ENCODE measurements around the gene INPPL1. TPM values are rescaled to one million over a fixed set of nuclear protein-coding genes. Genes with fewer than 3 reads are reported as not detected.

The INPPL1 gene
- total and polyA plus RNA-seq, 2 experiments from 2014 or later = 156 to 182 TPM

DNA sequence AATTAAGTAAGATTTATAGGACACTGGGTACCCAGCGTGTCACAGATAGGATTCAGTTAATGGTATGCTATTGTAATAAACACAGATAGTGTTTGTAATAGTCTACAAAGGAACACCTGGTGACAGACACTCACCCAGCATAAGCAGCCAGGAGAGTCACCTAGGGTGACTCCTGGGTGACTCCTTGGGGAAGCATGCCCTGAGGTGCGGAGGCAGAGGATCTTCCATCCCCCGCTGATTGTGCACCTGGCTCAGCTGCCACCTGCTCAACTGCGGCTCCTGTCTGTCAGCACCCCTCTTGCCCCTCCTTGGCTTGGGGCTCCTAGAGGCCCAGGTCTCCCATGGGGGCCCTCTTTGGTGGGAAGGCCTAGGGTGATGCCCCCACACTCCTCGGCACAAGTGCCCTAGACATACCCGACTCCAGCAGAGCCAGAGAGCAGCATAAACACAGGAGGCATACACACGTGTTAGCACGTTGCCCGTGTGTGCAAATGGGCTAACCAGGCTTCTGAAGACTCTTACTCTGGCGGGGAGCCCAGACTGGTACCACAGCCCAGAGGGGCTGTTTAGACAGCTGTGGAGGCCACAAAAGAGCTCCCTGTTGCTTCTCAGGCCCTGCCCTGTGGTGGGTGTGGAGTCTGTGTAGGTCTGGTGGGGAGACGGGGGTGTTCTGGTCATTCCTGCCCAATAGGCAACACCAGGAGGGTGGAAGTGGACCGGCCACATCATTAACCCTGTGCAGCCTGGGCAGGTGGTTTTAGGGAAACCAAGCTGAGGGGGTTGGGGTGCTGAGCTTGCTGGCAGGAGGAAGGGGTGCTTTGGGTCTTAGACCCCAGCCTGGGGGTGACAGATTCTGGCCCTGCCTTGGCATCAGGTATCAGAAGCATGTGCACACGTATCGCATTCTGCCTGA is 3.0 kb downstream of the INPPL1 start:
- peaks cover 34% of the 10 kb centered on the region for H3K36me3 ChIP-seq
- H3K27me3 ChIP-seq = no peaks in the 10 kb centered on the region
- peaks cover 8% of the 10 kb centered on the region for H3K4me1 ChIP-seq (ENCODE audit: low read depth)
- TF ChIP-seq CTCF (IDR thresholded peaks at IDR 0.05; ENCODE audit: low read depth, low read length) = no peak
- H3K27ac ChIP-seq = no peak overlapping the region
- no peaks in the 10 kb centered on the region for H3K9me3 ChIP-seq (ENCODE audit: low read depth)
- no peak overlapping the region for H3K4me3 ChIP-seq
- no peak for DNase-seq (ENCODE audit: low read depth in 1 of 2, low spot score in 1 of 2)

DNA sequence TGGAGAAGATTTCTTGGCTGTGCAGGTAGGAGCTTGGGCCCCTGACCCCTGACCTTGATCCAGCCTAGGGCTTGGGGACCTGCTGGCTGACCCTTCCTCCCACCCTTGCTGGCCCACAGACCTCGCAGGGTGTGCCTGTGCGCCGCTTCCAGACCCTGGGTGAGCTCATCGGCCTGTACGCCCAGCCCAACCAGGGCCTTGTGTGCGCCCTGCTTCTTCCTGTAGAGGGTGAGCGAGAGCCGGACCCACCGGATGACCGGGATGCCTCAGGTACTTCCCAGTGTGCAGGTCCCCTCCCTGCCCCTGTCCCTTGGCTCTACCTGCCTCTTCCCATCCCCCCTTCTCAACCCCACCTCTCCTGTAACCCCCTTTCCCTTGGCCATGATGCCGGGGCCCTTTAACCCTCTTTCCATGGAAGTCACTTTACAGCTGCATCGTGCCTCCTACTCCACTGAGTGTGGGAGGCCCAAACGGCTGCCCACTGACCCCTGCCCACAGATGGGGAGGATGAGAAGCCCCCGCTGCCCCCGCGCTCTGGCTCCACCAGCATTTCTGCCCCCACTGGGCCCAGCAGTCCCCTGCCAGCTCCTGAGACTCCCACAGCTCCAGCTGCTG is 3.8 kb downstream of the INPPL1 start:
- peaks cover 41% of the 10 kb centered on the region for H3K36me3 ChIP-seq
- DNase-seq (ENCODE audit: low read depth in 1 of 2, low spot score in 1 of 2) = no peak
- H3K27me3 ChIP-seq = no peaks in the 10 kb centered on the region
- no peak overlapping the region for H3K27ac ChIP-seq
- H3K9me3 ChIP-seq (ENCODE audit: low read depth) = no peaks in the 10 kb centered on the region
- no peak overlapping the region for H3K4me3 ChIP-seq
- peaks cover 6% of the 10 kb centered on the region for H3K4me1 ChIP-seq (ENCODE audit: low read depth)
- peak; percentile 12 for TF ChIP-seq CTCF (IDR thresholded peaks at IDR 0.05; ENCODE audit: low read depth, low read length)

DNA sequence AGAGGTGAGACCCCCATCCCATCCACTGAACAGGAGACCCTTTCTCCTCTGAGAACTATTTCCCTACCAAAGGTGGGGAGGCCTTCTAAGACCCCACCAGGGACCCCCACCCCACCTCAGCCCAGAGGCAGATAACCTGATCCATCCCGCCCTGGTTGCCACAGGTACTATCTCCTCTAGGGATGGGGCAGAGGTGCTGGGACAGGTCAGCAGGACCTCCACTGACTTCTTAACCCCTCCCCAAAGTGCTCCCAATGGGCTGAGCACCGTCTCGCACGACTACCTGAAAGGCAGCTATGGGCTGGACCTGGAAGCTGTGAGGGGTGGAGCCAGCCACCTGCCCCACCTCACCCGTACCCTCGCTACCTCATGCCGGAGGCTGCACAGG is 4.3 kb downstream of the INPPL1 start:
- Histone ChIP-seq H3K4me1 (ENCODE audit: low read depth) (peaks cover 6% of the 10 kb centered on the region), H3K36me3 (peaks cover 46% of the 10 kb centered on the region), H3K9me3 (ENCODE audit: low read depth) (no peaks in the 10 kb centered on the region), H3K27ac (no peak overlapping the region), H3K27me3 (no peaks in the 10 kb centered on the region), H3K4me3 (no peak overlapping the region)
- no peak for DNase-seq (ENCODE audit: low read depth in 1 of 2, low spot score in 1 of 2)
- no peak for TF ChIP-seq CTCF (IDR thresholded peaks at IDR 0.05; ENCODE audit: low read depth, low read length)

- H3K9me3 ChIP-seq (ENCODE audit: low read depth) = no peaks in the 10 kb centered on the region
- DNase-seq (ENCODE audit: low read depth in 1 of 2, low spot score in 1 of 2) = no peak
- H3K4me1 ChIP-seq (ENCODE audit: low read depth) = peaks cover 6% of the 10 kb centered on the region
- no peak overlapping the region for H3K27ac ChIP-seq
- no peak overlapping the region for H3K4me3 ChIP-seq
- TF ChIP-seq CTCF (IDR thresholded peaks at IDR 0.05; ENCODE audit: low read depth, low read length) = no peak
- peaks cover 52% of the 10 kb centered on the region for H3K36me3 ChIP-seq
- H3K27me3 ChIP-seq = no peaks in the 10 kb centered on the region
Observed at GRCh38 chr11:72229336-72229924, 4.9 kb downstream of the INPPL1 start.

DNA sequence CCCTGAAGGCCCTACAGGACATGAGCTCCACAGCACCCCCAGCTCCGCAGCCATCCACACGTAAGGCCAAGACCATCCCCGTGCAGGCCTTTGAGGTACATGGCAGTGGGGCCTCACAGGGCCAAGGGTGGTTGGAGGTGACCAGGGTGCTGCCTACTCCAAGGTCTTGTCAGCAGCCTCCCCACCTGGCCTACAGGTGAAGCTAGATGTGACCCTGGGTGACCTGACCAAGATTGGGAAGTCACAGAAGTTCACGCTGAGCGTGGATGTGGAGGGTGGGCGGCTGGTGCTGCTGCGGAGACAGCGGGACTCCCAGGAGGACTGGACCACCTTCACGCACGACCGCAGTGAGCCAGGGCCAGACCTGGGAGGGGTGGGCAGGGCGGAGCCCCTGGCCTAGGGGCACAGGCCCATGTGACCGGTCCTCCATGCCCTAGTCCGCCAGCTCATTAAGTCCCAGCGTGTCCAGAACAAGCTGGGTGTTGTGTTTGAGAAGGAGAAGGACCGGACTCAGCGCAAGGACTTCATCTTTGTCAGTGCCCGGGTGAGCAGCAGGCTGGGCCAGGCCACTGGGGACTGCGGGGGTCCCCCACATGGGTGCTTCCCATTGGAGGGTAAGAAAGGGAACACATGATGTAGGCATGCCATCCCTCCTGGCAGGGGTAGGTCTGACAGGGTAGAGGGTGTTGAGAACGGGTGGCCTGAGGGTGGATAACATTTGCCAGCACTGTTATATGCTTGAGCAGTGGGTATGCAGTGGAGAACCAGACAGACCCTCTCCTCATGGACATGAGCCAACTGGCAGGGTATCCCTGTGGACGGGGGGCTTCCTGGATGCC is 5.6 kb downstream of the INPPL1 start:
- Histone ChIP-seq H3K9me3 (ENCODE audit: low read depth) (no peaks in the 10 kb centered on the region), H3K4me1 (ENCODE audit: low read depth) (peaks cover 6% of the 10 kb centered on the region), H3K27me3 (no peaks in the 10 kb centered on the region), H3K4me3 (no peak overlapping the region), H3K36me3 (peaks cover 59% of the 10 kb centered on the region), H3K27ac (no peak overlapping the region)
- no peak for DNase-seq (ENCODE audit: low read depth in 1 of 2, low spot score in 1 of 2)
- TF ChIP-seq CTCF (IDR thresholded peaks at IDR 0.05; ENCODE audit: low read depth, low read length) = no peak
